HG03521 (cell line): ENCODE data around the gene MUC6.
"Not testable (repeated sequence)": the region's sequence is repeated elsewhere in the genome, so short reads cannot be mapped to it uniquely, and the experiment has no call there.

ENCODE experiments used
- ATAC-seq: cut with Tn5 transposase; IDR thresholded peaks from one replicate; pipeline ENCODE4 v1.9.1; 2021; ENCODE audit warnings: mild to moderate bottlenecking, moderate library complexity; ENCODE audit not compliant: unreplicated experiment

MUC6 gene

DNA sequence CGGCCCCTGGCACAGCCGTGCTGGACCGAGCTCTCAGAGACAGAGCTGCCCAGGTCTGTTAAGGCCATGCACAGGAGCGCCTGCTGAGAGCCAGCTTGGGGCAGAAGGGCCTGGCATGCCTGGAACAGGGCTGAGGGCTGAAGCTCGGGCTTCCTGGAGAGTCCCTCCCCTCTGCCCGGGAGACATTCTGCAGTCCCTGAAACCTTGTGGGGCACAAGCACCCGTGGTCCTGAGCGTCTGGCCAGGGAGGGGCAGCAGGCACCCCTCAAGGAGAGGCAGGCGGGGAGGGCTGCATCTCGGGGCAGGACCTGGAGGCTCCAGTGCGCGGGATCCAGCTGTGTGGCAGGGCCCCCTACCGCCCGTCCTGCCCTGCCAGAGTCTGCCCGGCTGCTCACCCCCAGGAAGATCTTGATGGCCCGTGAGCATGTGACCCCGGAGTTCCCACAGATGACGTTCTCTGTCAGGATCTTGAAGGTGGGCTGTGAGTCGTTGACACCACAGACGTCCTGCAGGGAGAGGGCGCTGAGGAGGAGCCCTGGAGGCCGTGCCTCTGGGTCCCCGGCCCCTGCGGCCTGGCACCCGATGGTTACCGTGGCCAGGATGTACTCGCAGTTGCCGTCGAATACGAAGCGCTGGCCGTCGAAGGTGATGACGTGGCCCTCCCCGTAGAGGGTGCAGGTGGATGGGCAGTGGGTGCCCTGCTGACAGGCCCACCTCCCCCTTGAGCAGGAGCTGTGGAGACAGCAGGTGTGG is 10.9 kb downstream of the MUC6 start:
- no peak for ATAC-seq

DNA sequence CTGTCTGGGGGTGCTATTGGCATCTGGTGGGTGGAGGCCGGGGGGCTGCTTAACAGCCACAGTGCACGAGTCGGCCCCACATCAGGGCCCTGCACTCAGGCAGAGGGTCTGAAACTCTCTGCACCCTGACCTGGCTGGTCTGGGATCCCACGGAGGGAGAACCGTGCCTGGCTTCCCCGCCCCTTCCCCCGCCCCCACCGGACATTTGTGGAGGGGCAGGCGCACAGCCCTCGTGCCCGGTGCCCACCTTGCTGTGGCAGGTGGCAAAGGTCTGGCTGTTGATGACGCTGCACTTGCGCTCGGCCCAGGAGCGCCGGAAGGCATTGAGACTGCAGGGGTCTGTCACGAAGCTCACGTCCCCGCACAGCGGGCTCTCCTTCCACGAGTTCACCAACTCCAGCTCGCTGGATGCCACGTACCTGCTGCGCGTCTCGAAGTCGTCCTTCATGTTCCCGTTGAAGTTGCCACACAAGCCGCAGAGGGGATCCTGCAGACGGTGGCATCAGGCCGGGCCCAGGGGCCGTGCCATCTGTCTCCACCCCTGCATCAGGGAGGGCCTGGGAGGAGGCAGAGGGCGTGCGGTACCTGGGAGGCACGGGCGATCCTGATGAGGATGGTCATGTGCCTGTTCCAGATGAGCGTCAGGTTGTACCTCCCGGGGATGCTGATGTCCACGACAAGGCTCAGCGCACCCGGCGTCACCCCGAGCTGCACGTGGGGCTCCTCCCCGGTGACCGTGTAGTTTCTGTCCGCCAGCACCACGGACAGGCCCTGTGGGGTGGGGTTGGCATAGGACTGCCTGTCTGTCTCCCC is 11.7 kb downstream of the MUC6 start:
- ATAC-seq: no peak

DNA sequence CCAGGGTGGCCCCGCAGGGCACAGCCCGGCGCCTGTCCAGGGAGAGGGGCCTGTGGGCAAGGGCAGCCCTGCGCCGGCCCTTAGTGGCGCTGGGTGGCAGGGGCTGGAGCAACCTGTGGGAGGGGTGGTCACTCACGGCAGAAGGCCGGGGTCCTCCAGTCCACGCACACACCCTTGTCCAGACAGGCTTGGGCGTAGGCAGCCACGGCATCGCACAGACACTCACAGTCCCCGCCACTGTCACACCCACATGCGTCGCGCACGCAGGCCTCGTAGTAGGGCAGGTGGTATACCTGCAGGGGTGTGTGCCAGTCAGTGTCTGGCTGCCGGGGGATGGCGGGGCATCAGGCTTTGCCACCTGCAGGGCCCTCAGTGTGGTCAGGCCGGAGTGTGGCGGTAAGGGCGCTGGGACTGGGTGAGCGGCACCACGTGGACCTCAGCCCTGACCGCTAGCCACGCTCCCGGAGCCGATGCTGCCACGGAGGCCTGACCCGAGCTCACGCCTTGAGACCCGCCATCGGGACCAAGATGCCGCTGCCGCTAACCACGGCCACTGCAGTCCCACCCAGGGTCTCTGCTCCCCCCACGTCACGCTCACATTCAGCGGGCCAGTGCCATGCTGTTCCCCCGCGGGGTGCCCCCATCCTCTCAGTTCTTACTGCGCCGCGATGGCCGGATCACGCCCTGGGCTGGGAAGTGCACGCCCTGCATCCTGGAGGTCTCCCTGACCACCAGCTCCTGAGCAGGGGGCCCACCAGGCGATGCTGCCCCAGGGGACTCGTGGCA is 12.5 kb downstream of the MUC6 start:
- ATAC-seq: no peak

DNA sequence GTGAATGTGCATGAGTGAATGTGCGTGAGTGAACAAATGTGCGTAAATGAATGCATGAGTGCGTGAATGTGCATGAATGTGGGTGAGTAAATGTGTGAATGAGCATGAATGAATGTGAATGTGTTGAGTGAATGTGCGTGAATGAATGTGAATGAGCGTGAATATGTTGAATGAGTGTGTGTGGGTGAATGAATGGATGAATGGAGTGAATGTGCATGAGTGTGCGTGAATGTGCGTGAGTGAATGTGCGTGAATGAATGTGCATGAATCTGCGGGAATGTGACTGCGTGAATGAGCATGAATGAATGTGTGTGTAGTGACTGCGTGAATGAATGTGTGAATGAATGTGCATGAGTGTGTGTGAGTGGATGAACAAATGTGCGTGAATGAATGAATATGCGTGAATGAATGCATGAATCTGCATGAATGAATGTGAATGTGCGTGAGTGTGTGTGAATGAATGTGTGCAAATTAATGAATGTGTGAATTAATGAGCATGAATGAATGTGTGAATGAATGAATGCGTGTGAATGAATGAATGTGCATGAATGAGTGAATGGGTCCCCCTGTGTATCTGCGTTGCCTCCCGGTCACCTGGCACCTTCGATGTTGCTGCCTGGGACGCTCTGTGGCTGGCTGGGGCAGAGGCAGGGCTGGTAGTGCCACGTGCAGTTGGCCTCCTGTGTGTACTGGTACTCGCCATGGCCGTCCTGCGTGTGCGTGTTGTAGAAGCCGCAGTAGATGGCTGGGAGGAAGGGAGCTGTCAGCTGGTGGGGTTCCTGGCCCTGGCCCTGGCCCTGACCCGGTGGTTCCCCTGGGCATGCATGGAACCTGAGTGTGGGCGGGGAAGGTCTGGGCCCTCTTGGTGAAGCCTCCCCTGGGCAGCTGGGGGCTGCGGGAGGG is 13.4 kb downstream of the MUC6 start:
- ATAC-seq: no peak

DNA sequence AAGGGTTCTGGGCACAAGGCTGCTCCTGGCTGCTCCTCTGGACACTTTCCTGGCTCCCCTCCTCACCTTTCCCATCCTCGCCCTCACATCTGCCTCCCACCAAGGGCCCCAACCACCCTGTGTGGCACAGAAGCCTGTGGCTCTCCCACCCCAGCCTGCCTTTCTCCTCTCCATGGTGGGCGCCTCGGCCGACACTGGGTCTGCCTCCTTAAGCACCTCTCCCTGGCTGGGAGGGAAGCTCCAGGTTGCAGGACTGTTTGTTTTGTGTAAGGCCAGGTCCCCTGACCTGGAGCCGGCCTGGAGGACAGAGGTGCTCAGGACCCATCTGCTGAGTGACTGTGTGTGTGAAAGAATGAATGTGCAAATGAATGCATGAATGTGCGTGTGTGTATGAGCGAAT is 14.1 kb downstream of the MUC6 start:
- no peak for ATAC-seq

DNA sequence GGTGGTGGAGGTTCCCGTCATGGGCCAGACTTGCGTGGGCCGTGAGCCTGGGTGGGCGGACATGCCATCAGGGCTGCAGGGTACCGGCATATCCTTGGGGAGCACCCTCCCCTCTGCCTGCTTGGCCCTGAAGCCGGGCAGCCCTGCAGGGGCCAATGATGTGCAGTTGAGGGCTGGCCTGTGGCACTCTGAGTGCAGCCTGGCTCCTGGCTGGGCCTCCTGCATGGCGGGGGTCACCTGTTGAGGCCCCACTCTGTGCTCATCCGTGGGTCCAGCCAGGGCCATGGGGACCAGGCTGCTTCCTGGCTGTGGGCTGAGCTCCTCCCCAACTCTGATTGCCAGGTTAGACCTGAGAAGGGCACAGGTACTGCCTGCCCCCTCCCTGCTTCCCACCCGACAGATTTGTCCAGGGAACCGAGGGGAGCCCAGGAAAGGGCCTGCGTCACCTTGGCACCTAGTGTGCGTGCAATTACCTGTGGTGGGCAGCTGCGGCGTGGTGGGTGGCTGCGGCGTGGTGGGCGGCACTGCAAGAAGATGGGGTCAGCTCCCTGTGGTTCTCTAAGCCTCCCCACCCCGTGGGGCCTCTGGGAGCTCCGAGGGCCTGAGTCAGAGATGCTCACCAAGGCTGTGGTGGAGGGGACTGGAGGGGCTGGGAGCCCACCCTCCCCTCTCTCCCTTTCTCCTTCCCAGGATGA is 16.2 kb downstream of the MUC6 start:
- no peak for ATAC-seq

DNA sequence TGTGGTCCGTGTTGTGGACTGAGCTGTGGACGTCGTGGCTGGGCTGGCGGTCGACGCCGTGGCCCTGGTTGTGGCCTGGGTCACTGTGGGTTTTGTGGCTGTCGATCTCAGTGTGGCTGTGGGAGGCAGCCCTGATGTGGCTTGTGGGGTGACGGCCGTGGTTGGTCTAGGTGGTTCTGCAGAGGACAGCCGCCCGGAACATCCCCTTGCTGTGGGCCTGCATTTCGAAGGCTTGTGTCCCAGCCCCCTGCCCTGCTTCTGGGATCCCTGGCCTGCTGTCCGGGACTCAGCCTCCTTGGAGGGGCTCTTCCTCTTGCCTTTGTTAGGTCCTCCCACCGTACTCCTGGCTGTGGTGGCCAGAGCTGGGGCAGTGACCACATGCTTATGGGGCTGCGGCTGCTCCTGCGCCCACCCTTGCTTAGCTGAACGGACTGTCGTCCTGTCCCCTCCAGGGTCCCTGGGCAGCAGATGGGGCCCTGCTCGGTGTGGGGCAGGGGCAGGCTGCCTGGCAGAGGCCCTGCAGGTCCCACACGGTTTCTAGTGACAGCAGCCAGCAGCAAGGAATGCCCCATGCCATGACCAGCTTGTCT is 17.1 kb downstream of the MUC6 start:
- no peak for ATAC-seq

DNA sequence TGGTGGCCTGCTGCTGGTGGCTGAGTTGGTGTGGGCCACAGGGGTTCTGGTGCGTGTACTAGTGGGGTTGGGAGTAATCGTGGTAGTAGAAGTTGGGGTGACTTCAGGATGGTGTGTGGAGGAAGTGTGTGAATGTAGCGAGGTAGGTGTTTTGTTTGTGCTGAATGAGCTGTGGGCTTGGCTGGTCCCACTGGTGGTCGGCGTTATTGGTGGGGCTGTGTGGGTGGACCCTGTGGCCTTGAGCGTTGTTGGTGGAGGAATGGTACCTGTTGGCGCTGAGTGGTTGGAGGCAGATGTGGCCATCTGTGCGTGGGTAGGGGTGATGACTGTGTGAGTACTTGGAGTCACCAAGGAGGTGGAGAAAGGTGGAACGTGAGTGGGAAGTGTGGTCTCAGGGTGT is 18.4 kb downstream of the MUC6 start:
- no peak for ATAC-seq

DNA sequence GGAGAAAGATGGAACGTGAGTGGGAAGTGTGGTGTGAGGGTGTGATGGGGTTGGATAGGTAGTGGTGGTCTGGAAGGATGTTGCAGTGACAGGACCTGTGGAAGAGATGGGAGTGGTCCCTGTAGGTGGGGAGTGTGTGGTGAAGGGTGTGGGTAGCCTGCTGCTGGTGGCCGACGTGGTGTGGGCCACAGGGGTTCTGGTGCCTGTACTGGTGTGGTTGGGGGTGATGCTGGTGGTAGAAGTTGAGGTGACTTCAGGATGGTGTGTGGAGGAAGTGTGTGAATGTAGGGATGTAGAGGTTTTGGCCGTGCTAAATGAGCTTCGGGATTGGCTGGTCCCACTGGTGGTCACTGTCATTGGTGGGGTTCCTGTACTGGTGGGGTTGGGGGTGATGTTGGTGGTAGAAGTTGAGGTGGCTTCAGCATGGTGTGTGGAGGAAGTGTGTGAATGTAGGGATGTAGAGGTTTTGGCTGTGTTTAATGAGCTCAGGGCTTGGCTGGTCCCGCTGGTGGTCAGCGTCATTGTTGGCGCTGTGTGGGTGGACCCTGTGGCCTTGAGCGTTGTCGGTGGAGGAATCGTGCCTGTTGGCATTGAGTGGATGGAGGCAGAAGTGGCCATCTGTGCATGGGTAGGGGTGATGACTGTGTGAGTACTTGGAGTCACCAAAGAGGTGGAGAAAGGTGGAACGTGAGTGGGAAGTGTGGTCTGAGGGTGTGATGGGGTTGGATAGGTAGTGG is 19.1 kb downstream of the MUC6 start:
- no peak for ATAC-seq

DNA sequence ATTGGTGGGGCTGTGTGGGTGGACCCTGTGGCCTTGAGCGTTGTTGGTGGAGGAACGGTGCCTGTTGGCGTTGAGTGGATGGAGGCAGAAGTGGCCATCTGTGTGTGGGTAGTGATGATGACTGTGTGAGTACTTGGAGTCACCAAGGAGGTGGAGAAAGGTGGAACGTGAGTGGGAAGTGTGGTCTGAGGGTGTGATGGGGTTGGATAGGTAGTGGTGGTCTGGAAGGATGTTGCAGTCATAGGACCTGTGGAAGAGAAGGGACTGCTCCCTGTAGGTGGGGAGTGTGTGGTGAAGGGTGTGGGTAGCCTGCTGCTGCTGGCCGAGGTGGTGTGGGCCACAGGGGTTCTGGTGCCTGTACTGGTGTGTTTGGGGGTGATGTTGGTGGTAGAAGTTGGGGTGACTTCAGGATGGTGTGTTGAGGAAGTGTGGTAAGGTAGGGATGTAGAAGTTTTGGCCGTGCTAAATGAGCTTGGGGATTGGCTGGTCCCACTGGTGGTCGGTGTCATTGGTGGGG is 19.9 kb downstream of the MUC6 start:
- ATAC-seq: not testable (repeated sequence)

DNA sequence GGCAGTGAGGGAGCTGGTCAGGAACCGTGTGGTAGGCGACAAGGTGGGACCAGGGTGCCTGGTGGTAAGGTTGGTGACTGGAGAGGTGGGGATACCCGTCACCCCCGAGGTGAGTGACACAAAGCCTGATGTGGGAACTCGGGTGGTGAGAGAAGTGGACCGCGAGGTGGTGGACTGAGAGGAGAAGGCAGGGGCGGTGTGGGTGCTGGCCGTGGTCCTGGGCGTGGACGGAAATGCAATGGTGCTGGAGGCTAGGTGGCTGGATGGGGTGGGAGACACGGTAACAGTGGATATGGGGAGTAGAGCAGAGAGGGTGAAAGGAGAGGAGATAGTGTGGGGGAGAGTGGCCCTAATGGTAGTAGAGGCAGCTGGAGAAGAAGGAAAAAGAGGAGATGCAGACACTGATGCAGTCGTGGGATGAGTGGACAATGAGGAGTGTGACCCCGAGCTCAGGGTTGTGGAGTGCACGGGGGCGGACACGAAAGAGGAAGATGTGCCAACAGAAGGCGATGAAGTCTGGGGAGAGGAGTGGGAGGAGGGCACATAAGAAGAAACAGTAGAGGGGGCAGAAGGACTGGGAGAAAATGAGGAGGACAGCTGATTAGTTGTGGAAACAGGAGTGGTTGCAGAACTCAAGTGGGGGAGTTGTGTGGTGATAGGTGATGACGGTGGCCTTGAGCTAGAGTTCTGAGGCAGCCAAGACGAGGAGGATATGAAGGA is 20.5 kb downstream of the MUC6 start:
- ATAC-seq: no peak

DNA sequence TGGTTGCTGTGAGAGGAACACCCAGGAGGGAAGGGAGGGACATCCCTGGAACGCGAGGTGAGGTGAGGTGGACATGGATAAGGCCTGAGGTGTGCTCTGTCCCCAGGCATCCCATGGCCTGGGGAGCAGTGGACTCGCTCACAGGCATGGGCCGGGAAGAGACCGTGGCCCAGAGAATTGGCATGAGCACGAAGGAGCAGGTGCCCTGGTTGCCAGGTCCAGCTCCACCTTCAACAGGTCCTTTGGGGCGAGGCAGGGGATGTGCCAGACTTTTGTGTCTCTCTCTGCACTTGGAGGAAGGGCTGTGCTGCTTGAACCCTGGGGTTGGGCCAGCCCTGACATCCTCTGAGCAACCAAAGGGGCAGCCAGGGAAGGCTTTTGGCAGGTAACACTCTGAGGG is 21.5 kb downstream of the MUC6 start:
- ATAC-seq: no peak

DNA sequence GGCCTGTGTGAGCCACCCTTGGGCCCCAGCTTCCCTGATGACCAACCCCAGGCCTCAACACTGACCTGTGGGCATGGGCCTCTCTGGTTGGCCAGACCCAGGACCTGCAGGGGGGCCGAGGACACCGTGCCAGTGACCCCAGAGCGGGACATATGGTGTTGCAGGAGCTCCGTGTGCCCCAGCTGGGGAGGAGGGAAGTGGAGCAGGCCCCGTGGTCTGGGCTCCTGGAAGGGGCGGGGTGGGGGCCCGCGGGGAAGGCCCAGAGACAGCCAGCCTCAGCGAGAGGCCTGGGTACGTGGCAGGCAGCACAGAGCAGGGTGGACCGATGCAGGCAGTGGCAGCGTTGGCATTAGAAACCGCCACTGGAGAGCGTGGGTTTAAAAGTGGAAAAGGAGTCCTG is 22.2 kb downstream of the MUC6 start:
- no peak for ATAC-seq

DNA sequence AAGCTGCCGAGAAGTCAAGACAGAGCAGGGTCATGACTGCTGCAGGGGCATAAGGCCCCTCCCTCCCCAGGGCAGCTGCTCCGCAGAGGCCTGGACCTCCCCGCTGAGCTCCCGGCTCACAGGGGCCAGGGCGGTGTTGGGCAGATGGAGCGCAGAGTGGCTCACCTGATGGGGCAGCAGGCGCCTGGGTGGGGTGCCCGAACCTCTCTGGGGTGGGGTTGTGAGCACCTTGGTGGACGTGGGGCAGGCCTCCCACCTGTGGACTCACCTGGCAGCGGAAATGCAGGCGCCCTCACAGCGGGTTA is 22.9 kb downstream of the MUC6 start:
- no peak for ATAC-seq

DNA sequence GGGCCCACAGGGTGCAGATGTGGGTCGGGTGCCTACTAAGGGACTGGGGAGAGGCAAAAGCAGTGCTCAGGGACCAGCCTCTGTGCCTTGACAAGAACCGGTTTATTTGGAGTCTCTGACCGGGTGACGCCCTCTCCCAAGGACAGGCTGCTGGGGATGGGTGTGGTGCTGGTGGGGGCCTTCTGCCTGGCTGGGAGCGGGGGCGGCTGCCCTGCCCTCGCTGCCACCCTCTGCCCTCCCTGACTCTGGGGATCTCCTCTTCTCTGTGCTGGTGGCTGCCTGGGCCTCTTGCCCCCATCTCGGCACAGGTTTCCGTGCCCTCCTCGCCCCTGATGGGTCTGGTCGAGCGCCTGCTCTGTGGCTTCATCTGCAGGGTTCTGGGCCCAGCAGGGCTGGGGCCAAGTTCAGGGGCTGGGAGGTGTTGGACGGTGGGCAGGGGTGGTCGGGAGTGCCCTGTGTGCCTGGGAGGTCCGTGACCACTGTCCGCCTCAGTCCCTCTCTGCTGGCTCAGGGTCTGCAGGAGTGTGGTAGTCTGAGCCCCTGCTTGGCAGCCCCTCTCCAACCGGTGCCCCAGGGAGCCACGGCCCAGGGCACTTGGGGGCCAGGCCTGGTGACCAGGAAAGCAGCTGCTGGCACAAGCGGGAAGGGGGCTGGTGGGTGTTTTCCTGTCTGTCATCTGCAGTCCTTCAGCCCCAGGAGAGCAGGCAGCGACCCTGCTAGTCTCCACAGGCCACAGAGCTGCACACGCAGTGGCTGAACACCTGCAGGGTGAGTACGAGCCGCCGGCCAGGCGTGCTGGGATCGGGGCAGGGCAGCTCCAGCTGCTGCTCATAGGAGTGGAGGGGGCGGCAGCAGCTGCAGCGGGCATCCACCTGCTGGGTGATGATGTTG is 23.5 kb downstream of the MUC6 start:
- no peak for ATAC-seq

DNA sequence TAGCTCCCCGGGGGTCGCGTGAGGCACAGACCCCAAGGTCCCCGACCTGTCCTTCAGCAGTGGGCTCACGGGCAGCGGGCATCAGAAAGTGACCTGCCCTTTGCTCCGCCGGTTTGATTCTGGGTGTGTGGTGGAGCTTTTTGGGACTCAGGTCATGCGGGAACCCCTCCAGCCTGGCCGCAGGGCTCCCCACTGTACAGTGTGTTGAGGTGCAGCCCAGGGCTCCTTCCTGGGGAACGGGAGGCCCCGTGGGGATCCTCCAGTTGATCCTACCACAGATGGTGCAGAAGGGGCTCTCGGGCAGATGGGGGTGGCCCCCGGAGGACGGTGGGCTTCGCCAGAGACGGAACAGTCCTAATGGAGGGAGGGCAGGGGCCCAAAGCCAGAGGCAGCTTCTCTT is 24.2 kb downstream of the MUC6 start:
- no peak for ATAC-seq

DNA sequence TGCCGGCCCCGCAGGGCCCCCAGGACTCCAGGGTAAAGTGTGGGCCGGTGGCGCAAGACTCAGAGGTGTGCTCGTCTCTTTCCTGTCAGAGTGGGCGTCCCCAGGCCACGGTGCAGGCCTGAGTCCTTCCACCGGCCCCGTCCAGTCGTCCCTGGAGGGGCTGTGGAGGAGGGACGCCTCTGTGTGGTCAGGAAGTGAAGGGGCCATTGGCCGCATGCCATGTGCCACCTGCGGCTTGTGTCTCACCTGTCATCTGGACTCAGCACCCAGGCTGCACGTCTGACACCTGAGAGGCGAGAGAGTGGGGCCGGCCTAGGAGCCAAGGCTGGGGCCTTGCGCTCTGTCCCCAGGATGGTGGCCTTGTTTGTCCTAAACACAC is 25.2 kb downstream of the MUC6 start:
- ATAC-seq: no peak
